H1 (cell line): Measurements from ENCODE around the gene OR6C70.
"Not testable (repeated sequence)": the region's sequence is repeated elsewhere in the genome, so short reads cannot be mapped to it uniquely, and the experiment has no call there.

Experiments
- CREB1 ChIP-seq: IDR thresholded peaks from 2 replicates; pipeline ENCODE4 v1.6.1; 2012; ENCODE audit warnings: inconsistent platforms
- NRF1 ChIP-seq: IDR thresholded peaks from 2 replicates; pipeline ENCODE4 v1.6.1; 2011; ENCODE audit warnings: mild to moderate bottlenecking, low read depth, low read length, improper control_type of control experiment
- TF ChIP-seq, protein P1 (sequence below), 3 experiments: IDR thresholded peaks; 1 replicate in 2 of 3; 2 replicates in 1 of 3; pipeline versions ENCODE4 v1.5.1 to v1.6.1; 2011; ENCODE audit warnings: low read length in 3 of 3, mild to moderate bottlenecking in 3 of 3, inconsistent platforms in 2 of 3, low read depth in 1 of 3, moderate library complexity in 1 of 3; ENCODE audit not compliant: insufficient read depth in 1 of 3; ENCODE audit errors: control extremely low read depth in 1 of 3

- TF ChIP-seq CREB1, NRF1: not testable (repeated sequence)
- TF ChIP-seq, protein P1, sequence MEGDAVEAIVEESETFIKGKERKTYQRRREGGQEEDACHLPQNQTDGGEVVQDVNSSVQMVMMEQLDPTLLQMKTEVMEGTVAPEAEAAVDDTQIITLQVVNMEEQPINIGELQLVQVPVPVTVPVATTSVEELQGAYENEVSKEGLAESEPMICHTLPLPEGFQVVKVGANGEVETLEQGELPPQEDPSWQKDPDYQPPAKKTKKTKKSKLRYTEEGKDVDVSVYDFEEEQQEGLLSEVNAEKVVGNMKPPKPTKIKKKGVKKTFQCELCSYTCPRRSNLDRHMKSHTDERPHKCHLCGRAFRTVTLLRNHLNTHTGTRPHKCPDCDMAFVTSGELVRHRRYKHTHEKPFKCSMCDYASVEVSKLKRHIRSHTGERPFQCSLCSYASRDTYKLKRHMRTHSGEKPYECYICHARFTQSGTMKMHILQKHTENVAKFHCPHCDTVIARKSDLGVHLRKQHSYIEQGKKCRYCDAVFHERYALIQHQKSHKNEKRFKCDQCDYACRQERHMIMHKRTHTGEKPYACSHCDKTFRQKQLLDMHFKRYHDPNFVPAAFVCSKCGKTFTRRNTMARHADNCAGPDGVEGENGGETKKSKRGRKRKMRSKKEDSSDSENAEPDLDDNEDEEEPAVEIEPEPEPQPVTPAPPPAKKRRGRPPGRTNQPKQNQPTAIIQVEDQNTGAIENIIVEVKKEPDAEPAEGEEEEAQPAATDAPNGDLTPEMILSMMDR (IDR thresholded peaks at IDR 0.05; ENCODE audit: control extremely low read depth in 1 of 3, insufficient read depth in 1 of 3, low read depth in 1 of 3, low read length in 3 of 3) = not testable (repeated sequence)
Observed at GRCh38 chr12:55464926-55465325, 5.0 kb downstream of the OR6C70 start.
